ENCODE data around the gene SLC12A7. TPM values are rescaled to one million over a fixed set of nuclear protein-coding genes. Genes with fewer than 3 reads are reported as not detected.

Gene SLC12A7
- total RNA-seq, 5 donors from 2014 or later (not counting 1 experiment from before 2014, with no cell fraction given), result 33.7 to 97.4 (median 41.2) TPM

GRCh38 chr5:1138445-1139245 lies 26.8 kb upstream of the SLC12A7 start:
- Histone ChIP-seq H3K9me3 (no peaks in the 10 kb centered on the region), H3K36me3 (ENCODE audit: control insufficient read depth in 2 of 2, extremely low read depth in 1 of 2, insufficient read depth in 1 of 2, low read length in 1 of 2) (no peaks in the 10 kb centered on the region), H3K4me3 (ENCODE audit: control insufficient read depth in 1 of 2, extremely low read depth in 1 of 2, low read length in 1 of 2) (no peak overlapping the region), H3K27me3 (replicated peaks in 1 of 2; ENCODE audit: control insufficient read depth in 2 of 2, extremely low read depth in 1 of 2, insufficient read depth in 2 of 2, low read length in 1 of 2) (peaks cover 0 to 37% of the 10 kb centered on the region in 2 experiments), H3K4me1 (ENCODE audit: control insufficient read depth in 1 of 2, extremely low read depth in 1 of 2, insufficient read depth in 2 of 2, low read length in 2 of 2) (peaks cover 0 to 8% of the 10 kb centered on the region in 2 experiments), H3K27ac (ENCODE audit: low read length) (no peak overlapping the region)
- CTCF ChIA-PET, result interaction anchor here in 1 of 2 donors (0.6 kb wide), 1 partner anchor 596 kb away, joined by 4 read pairs; no protein-coding TSS in a partner anchor
- H3K36me3 Mint-ChIP-seq, result no peaks in the 10 kb centered on the region
- ATAC-seq (replicated peaks in 1 of 4) (no peak), DNase-seq (no peak)
- POLR2A ChIA-PET, result no interaction called here
- H3K27me3 Mint-ChIP-seq, result peaks cover 4 to 6% of the 10 kb centered on the region in 2 donors
- H3K9me3 Mint-ChIP-seq, result no peaks in the 10 kb centered on the region
- H3K4me3 Mint-ChIP-seq, result no peak overlapping the region
- WGBS (ENCODE audit: insufficient coverage), result 88% methylated on average over 8 of the region's 16 CpGs
- peaks cover 0 to 4% (median 0%) of the 10 kb centered on the region in 3 donors for H3K4me1 Mint-ChIP-seq
- H3K27ac Mint-ChIP-seq, result no peak overlapping the region

- no peaks in the 10 kb centered on the region for H3K36me3 ChIP-seq (ENCODE audit: control insufficient read depth in 2 of 2, extremely low read depth in 1 of 2, insufficient read depth in 1 of 2, low read length in 1 of 2)
- H3K4me1 ChIP-seq (ENCODE audit: control insufficient read depth in 1 of 2, extremely low read depth in 1 of 2, insufficient read depth in 2 of 2, low read length in 2 of 2), result peaks cover 0 to 8% of the 10 kb centered on the region in 2 experiments
- Mint-ChIP-seq H3K4me1 (peaks cover 0 to 4% (median 0%) of the 10 kb centered on the region in 3 donors), H3K4me3 (no peak overlapping the region), H3K9me3 (no peaks in the 10 kb centered on the region), H3K27me3 (peaks cover 4 to 6% of the 10 kb centered on the region in 2 donors), H3K36me3 (no peaks in the 10 kb centered on the region), H3K27ac (no peak overlapping the region)
- ATAC-seq (replicated peaks in 1 of 4) (no peak), DNase-seq (no peak)
- H3K27ac ChIP-seq (ENCODE audit: low read length), result no peak overlapping the region
- ChIA-PET CTCF (no interaction called here), POLR2A (no interaction called here)
- peaks cover 0 to 40% of the 10 kb centered on the region in 2 experiments for H3K27me3 ChIP-seq (replicated peaks in 1 of 2; ENCODE audit: control insufficient read depth in 2 of 2, extremely low read depth in 1 of 2, insufficient read depth in 2 of 2, low read length in 1 of 2)
- WGBS (ENCODE audit: insufficient coverage), result 93% methylated on average over 24 of the region's 30 CpGs
- no peaks in the 10 kb centered on the region for H3K9me3 ChIP-seq
- no peak overlapping the region for H3K4me3 ChIP-seq (ENCODE audit: control insufficient read depth in 1 of 2, extremely low read depth in 1 of 2, low read length in 1 of 2)
These were observed 25.9 kb upstream of the SLC12A7 start for GRCh38 chr5:1137567-1138444.

- DNase-seq, result no peak
- peaks cover 0 to 4% (median 0%) of the 10 kb centered on the region in 3 donors for H3K4me1 Mint-ChIP-seq
- no peak overlapping the region for H3K27ac ChIP-seq (ENCODE audit: low read length)
- peaks cover 4% of the 10 kb centered on the region in 2 donors for H3K27me3 Mint-ChIP-seq
- H3K27me3 ChIP-seq (replicated peaks in 1 of 2; ENCODE audit: control insufficient read depth in 2 of 2, extremely low read depth in 1 of 2, insufficient read depth in 2 of 2, low read length in 1 of 2), result peaks cover 0 to 42% of the 10 kb centered on the region in 2 experiments
- no peaks in the 10 kb centered on the region for H3K9me3 Mint-ChIP-seq
- POLR2A ChIA-PET, result no interaction called here
- no peaks in the 10 kb centered on the region for H3K36me3 ChIP-seq (ENCODE audit: control insufficient read depth in 2 of 2, extremely low read depth in 1 of 2, insufficient read depth in 1 of 2, low read length in 1 of 2)
- no peaks in the 10 kb centered on the region for H3K36me3 Mint-ChIP-seq
- peaks cover 0 to 8% of the 10 kb centered on the region in 2 experiments for H3K4me1 ChIP-seq (ENCODE audit: control insufficient read depth in 1 of 2, extremely low read depth in 1 of 2, insufficient read depth in 2 of 2, low read length in 2 of 2)
- H3K4me3 Mint-ChIP-seq, result no peak overlapping the region
- CTCF ChIA-PET, result interaction anchor here in 1 of 2 donors (0.5 kb wide), 1 partner anchor 71 kb away, joined by 3 read pairs; no protein-coding TSS in a partner anchor
- no peak overlapping the region for H3K27ac Mint-ChIP-seq
- no peak for ATAC-seq (replicated peaks in 1 of 4)
- no peaks in the 10 kb centered on the region for H3K9me3 ChIP-seq
- no peak overlapping the region for H3K4me3 ChIP-seq (ENCODE audit: control insufficient read depth in 1 of 2, extremely low read depth in 1 of 2, low read length in 1 of 2)
- WGBS (ENCODE audit: insufficient coverage), result 91% methylated on average over 8 of the region's 8 CpGs
These were observed 25.0 kb upstream of the SLC12A7 start for GRCh38 chr5:1136814-1137213.

- CTCF ChIA-PET, result no interaction called here
- H3K27me3 ChIP-seq (replicated peaks in 1 of 2; ENCODE audit: control insufficient read depth in 2 of 2, extremely low read depth in 1 of 2, insufficient read depth in 2 of 2, low read length in 1 of 2), result peaks cover 0 to 43% of the 10 kb centered on the region in 2 experiments
These were observed 24.0 kb upstream of the SLC12A7 start for GRCh38 chr5:1135696-1136525.

GRCh38 chr5:1134478-1134877 lies 22.6 kb upstream of the SLC12A7 start:
- Mint-ChIP-seq H3K9me3 (no peaks in the 10 kb centered on the region), H3K4me3 (no peak overlapping the region), H3K27ac (no peak overlapping the region), H3K36me3 (no peaks in the 10 kb centered on the region), H3K4me1 (peaks cover 0 to 1% (median 0%) of the 10 kb centered on the region in 3 donors), H3K27me3 (no peaks in the 10 kb centered on the region)
- H3K4me1 ChIP-seq (ENCODE audit: control insufficient read depth in 1 of 2, extremely low read depth in 1 of 2, insufficient read depth in 2 of 2, low read length in 2 of 2), result no peaks in the 10 kb centered on the region
- peaks cover 0 to 42% of the 10 kb centered on the region in 2 experiments for H3K27me3 ChIP-seq (replicated peaks in 1 of 2; ENCODE audit: control insufficient read depth in 2 of 2, extremely low read depth in 1 of 2, insufficient read depth in 2 of 2, low read length in 1 of 2)
- ChIA-PET POLR2A (no interaction called here), CTCF (no interaction called here)
- no peaks in the 10 kb centered on the region for H3K36me3 ChIP-seq (ENCODE audit: control insufficient read depth in 2 of 2, extremely low read depth in 1 of 2, insufficient read depth in 1 of 2, low read length in 1 of 2)
- H3K9me3 ChIP-seq, result no peaks in the 10 kb centered on the region
- WGBS (ENCODE audit: insufficient coverage), result 49% methylated on average over 11 of the region's 14 CpGs
- DNase-seq, result no peak
- no peak for ATAC-seq (replicated peaks in 1 of 4)
- H3K4me3 ChIP-seq (ENCODE audit: control insufficient read depth in 1 of 2, extremely low read depth in 1 of 2, low read length in 1 of 2), result no peak overlapping the region
- no peak overlapping the region for H3K27ac ChIP-seq (ENCODE audit: low read length)

More at GRCh38 chr5:1135696-1136525, 24.0 kb upstream of the SLC12A7 start:
- 90% methylated on average over 22 of the region's 27 CpGs for WGBS (ENCODE audit: insufficient coverage)
- no peaks in the 10 kb centered on the region for H3K9me3 Mint-ChIP-seq
- H3K27ac ChIP-seq (ENCODE audit: low read length), result no peak overlapping the region
- H3K27ac Mint-ChIP-seq, result no peak overlapping the region
- H3K27me3 Mint-ChIP-seq, result peaks cover 4% of the 10 kb centered on the region in 2 donors
- POLR2A ChIA-PET, result no interaction called here
- H3K4me3 ChIP-seq (ENCODE audit: control insufficient read depth in 1 of 2, extremely low read depth in 1 of 2, low read length in 1 of 2), result no peak overlapping the region
- no peaks in the 10 kb centered on the region for H3K36me3 Mint-ChIP-seq
- no peaks in the 10 kb centered on the region for H3K9me3 ChIP-seq
- no peaks in the 10 kb centered on the region for H3K36me3 ChIP-seq (ENCODE audit: control insufficient read depth in 2 of 2, extremely low read depth in 1 of 2, insufficient read depth in 1 of 2, low read length in 1 of 2)
- ATAC-seq (replicated peaks in 1 of 4) (no peak), DNase-seq (no peak)
- no peak overlapping the region for H3K4me3 Mint-ChIP-seq
- peaks cover 0 to 4% (median 0%) of the 10 kb centered on the region in 3 donors for H3K4me1 Mint-ChIP-seq
- H3K4me1 ChIP-seq (ENCODE audit: control insufficient read depth in 1 of 2, extremely low read depth in 1 of 2, insufficient read depth in 2 of 2, low read length in 2 of 2), result peaks cover 0 to 8% of the 10 kb centered on the region in 2 experiments
